ENCODE data around the gene SDK2.

- TF ChIP-seq CTCF (conservative IDR thresholded peaks at IDR 0.05; ENCODE audit: low read depth, low read length) (no peak), CEBPB (IDR thresholded peaks at IDR 0.05; ENCODE audit: low read depth, low read length) (no peak), POLR2A (IDR thresholded peaks at IDR 0.05; ENCODE audit: low read depth, low read length) (no peak), ELK1 (IDR thresholded peaks at IDR 0.05; ENCODE audit: borderline replicate concordance, low read depth, low read length) (no peak), RCOR1 (IDR thresholded peaks at IDR 0.05; ENCODE audit: insufficient replicate concordance, low read length) (no peak), RAD21 (IDR thresholded peaks at IDR 0.05; ENCODE audit: low read length) (no peak), SMC3 (IDR thresholded peaks at IDR 0.05; ENCODE audit: low read depth, low read length) (no peak), USF2 (IDR thresholded peaks at IDR 0.05; ENCODE audit: low read depth, low read length) (no peak), MXI1 (IDR thresholded peaks at IDR 0.05; ENCODE audit: borderline replicate concordance, low read depth, low read length) (no peak), MAFK (IDR thresholded peaks at IDR 0.05; ENCODE audit: low read depth, low read length) (no peak), BHLHE40 (IDR thresholded peaks at IDR 0.05; ENCODE audit: low read depth, low read length) (no peak), FOS (IDR thresholded peaks at IDR 0.05; ENCODE audit: low read depth, low read length) (no peak)
Measured at GRCh38 chr17:73348829-73349095, 295.5 kb downstream of the SDK2 start.
